H4 (cell line): ENCODE data around the gene GTF2IRD1. TPM values are rescaled to one million over a fixed set of nuclear protein-coding genes. Genes with fewer than 3 reads are reported as not detected.
A peak's percentile ranks its signal among the peaks of the same experiment; 100 is the strongest.
"Not testable (repeated sequence)": the region's sequence is repeated elsewhere in the genome, so short reads cannot be mapped to it uniquely, and the experiment has no call there.

Experiments
- DNase-seq: peaks from one replicate; pipeline ENCODE4 v3.0.0-alpha.2; 2015; ENCODE audit warnings: low spot score
- total RNA-seq: library from RNA; depleted of rRNA; stranded (reverse); fragments of >200 nt; shearing (Covaris generic); gene quantifications from 2 replicates; pipeline ENCODE4 v1.2.3, GENCODE V29; 2014

The GTF2IRD1 gene
- total RNA-seq, 1 experiment from 2014 or later = 13.0 TPM

DNA sequence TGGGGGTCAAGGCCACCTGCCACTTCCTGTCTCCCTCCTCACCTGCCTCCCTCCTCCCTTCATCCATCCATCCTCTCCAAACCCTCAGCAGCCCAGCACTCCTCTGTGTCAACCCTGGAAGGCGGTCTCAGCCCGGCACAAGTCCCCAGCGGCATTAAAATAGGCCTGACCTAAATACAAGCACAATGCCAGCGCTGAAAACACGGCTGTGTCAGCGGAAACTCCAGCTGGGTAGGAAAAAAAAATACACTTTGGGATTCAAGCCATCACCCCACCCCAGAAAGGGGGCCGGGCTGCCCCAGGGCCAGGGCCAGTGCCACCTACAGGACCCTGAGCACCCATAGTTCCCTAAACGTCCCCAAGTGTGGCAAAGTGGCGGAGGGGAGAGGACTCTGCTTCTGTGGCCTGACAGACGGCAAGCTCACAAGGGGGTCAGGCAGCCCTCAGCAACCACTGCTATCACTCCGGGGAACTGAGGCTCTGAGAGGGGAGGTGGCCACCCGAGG lies 22.7 kb upstream of the GTF2IRD1 start:
- DNase-seq = no peak

GRCh38 chr7:74437291-74437571 lies 16.5 kb upstream of the GTF2IRD1 start:
- not testable (repeated sequence) for DNase-seq

DNA sequence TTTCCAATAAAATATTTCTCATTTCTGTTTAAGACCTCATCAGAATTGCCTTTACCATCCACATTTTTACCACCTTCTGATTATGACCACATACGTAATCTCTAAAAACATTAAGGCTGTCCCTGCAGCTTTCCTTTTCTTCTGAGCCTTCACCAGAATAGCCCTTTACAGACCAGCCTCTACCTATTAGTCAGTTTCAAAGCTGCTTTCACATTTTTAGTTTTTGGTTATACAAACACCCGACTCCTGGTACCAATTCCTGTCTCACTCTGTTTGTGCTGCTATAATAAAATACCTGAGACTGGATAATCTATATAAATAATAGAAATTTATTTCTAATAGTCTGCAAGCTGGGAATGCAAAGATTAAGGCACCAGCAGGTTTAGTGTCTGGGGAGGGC lies 15.4 kb upstream of the GTF2IRD1 start:
- no peak for DNase-seq

DNA sequence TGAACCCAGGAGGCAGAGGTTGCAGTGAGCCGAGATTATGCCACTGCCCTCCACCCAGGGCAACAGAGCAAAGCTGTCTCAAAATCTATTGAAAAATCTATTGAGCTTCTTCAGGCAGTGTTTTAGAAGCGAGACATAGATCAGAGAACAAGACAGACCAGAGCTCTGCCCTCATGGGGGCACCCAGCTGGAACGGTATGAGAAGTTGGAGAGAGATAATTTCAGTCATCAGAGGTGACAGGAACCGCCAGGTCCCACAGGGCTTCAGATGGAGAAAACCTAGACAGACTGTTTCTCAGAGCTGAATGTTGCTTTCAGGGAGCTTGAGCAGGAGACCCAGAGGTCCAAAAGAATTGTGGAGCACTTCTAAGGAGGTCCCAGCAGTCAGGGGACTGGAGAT lies 14.2 kb upstream of the GTF2IRD1 start:
- no peak for DNase-seq

DNA sequence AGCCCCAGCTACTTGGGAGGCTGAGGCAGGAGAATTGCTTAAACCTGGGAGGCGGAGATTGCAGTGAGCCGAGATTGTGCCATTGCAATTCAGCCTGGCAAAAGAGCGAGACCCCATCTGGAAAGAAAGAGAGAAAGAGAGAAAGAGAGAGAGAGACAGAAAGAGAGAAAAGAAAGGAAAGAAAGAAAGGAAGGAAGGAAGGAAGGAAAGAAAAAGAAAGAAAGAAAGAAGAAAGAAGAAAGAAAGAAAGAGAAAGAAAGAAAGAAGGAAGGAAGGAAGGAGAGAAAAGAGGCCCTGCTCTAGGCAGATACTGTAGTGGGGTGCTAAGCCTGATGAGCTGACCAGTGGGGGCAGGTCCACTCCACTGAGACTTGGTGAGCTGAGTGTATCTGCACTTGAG lies 13.6 kb upstream of the GTF2IRD1 start:
- DNase-seq = not testable (repeated sequence)

- DNase-seq = no peak
Observed at GRCh38 chr7:74441801-74442200, 11.9 kb upstream of the GTF2IRD1 start.

DNA sequence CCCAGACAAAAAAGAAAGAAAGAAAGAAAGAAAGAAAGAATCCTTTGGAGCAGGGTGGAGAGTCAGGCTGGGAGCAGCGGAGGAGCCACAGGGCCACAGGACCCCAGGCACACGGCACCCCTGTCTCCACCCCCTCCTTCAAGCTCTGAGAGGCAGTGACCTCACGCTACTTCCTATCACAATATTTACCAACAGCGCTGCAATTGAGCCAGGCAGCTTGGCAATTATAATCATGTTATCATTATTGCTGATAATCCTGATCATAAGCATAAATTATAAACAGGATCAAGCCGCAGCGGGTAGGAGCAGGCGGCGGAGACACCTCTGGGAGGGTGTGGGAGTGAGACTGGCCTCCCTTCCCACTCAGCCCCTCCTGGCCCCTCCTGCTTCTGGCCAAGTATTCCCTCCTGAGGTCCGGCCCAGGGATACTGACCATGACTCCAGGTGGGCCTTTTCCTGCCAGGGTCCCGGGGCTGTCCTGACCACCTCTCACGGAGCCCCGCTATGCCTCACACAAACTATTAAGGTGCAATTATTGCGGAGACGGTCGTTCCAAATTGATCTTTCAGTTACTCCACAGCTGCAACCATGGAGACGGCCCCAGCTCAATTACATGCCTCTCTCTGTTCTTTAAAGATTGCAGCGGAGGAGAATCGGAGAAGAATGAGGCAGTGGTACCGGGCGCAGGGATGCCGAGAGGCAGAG lies 10.0 kb upstream of the GTF2IRD1 start:
- no peak for DNase-seq

DNA sequence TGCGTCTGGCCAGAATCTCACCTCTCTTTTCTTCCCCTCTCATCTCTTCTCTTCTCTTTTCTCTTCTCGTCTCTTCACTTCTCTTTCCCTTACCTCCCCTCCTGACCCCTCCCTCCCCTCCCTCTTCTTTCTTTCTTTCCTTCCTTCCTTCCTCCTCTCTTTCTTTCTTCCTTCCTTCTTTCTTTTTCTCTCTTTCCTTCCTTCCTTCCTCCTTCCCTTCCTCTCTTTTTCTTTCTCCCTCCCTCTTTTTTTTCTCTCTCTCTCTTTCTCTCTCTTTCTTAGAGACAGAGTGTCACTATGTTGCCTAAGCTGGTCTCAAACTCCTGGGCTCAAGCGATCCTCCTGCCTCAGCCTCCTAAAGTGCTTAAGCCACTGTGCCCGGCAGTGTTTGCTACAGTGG lies 4.6 kb upstream of the GTF2IRD1 start:
- no peak for DNase-seq

DNA sequence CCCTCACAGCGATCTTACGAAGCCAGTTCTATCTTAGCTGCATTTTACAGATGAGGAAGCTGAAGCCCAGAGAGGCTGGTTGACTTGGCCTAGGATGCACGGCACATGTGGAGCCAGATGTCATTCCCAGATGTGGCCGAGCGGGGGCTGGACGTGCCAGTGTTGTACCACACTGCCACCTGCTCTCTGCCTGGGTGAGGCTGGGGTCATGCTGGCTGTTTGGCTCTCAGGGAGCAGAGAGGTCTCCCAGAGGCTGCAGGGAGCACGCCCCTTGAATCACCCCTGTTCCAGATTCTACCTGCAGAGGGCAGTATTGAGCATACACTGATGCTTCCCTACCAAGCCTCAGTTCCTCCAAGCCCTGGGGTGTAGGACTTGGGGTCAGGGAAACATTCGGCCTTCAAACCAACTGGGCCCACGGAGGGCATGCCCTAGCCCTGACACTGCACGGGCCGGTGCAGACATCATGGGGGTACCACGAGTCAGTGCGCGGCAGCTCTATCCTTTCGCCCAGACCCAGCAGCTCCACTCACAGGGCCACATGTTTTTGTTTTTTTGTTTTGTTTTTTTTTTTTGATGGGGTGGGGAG lies 3.8 kb upstream of the GTF2IRD1 start:
- DNase-seq = peak; percentile 47

DNA sequence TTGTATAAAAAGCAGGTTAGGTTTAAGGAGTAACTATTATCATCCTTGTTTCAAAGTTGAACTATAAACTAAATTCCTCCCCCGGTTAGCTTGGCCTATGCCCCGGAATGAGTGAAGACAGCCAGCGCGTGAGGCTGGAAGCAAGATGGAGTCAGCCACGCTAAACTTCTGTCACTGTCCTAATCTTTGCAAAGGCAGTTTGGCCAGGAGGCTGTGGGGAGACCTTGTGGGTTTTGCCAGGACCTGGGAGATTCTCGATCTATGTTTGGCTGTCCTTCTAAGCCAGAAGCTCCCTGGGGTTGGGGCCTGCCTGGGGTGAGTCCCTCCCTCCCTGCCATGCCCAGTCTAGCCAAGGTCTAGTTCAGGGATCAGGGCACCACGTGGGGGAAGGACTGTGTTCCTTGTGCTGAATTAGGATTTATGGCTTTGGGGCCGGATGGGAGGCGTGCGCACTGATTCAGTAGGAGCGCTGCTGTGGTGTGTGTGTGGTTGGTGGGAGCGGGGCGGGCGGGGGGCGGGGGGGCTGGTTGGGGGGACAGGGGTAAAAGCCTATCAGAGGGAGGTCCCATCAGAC lies 871 bp upstream of the GTF2IRD1 start:
- DNase-seq = no peak

DNA sequence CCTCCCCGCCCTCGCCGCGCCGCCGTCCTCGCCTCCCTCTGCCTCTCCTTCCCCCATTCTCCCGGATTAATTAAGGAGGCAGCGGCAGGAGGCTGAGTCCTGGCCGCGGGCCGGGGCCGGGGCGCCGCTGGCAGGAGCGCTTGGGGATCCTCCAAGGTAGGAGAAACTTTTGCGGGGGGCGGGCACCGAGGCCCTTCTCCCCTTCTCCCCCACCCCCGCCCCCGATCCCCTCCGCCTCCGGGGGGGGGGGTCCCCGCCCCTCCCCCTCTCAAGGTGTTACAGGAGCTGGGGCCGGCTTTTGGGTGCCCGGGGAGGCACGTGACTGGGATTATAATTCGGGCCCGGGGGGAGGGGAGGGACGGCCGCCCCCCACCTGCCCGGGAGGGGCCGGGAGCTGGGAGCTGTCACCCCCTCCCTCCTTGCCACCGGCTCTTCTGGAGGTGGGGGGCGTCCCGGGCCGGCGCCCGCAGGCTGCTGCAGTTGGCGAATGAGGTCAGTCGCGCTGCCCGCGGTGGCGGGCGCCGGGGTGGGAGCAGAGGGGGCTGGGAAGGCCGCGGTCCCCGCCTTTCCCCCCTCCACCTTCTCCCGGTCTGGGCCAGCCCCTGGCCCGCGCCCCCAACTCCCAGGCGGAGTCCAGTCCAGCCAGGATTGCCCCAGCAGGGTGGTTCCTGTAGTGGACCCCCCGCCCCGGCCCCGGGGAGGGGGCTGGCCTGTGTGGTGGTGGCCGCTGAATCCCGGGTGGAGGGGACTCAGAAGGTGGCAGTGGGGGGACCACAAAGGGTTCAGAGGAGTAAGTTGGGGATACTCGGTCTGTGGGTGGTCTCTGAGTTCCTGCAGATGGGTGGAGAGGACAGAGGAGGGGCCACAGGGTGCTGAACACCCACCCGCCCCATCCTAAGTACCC lies 567 bp downstream of the GTF2IRD1 start:
- DNase-seq = no peak

DNA sequence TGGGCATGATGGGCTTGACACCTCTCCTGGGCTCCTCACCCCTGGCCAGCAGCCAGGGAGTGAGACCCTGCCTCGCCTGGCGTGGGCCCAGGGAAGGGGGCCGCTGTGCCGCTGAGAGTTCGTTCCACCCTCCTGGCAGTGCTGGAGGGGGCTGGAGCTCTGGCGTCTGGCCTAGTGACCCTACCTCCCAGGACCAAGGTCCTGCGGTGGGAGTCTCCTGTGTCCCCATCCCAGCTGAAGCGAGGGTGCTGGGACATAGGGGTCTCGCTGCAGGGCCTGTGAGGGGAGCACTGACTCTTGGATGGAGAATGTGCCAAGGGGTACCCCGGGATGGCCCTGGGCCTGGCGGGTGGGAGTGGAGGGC lies 1.2 kb downstream of the GTF2IRD1 start:
- DNase-seq = no peak

GRCh38 chr7:74455291-74455804 lies 1.6 kb downstream of the GTF2IRD1 start:
- DNase-seq = no peak

GRCh38 chr7:74455928-74456327 lies 2.2 kb downstream of the GTF2IRD1 start:
- DNase-seq = no peak

GRCh38 chr7:74457007-74457406 lies 3.3 kb downstream of the GTF2IRD1 start:
- no peak for DNase-seq

GRCh38 chr7:74461970-74462706 lies 8.4 kb downstream of the GTF2IRD1 start:
- DNase-seq = no peak

GRCh38 chr7:74462707-74463100 lies 9.0 kb downstream of the GTF2IRD1 start:
- no peak for DNase-seq

- DNase-seq = no peak
Observed at GRCh38 chr7:74464931-74465886, 11.5 kb downstream of the GTF2IRD1 start.

DNA sequence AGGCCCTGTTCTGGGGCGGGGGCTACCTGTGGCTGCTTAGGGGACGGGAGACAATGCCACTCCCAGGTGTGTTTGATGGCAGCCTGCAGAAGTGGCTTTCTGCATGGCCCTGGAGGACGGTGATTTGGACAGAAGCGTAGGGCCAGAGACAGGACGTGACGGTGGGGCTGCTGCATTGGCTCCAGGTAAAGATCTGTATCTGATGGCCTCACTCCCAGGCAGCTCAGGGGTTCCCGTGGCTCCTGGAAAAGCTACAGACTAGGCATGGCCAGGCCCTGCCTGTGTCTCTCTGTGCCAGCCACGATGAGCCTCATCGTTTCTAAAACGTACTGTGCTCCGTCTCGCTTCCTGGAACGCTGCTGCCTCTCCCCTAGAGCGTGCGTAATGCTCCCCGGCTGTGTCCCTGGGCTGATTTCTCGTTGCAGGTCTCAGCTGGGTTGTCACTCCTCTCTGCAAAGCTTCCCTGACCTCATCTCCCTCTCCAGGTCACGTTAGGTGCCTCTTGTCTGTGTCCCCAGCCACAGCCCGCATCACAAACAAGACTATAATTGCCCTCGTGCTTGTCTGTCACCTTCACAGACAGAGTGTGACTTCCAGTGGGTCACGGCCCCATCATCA lies 12.6 kb downstream of the GTF2IRD1 start:
- DNase-seq = no peak

GRCh38 chr7:74467876-74468275 lies 14.2 kb downstream of the GTF2IRD1 start:
- no peak for DNase-seq
